Caco-2 (cell line): Measurements from ENCODE around the gene KRTAP27-1. TPM values are rescaled to one million over a fixed set of nuclear protein-coding genes. Genes with fewer than 3 reads are reported as not detected.

Experiments used
- BruUV-seq: library from RNA; stranded (reverse); fragments of 400-500 nt; replicated peaks from 2 replicates; lab custom pipeline; 2021; lab: Mats Ljungman, UMichigan
- CTCF ChIA-PET: fragments of 300-600 bp; sonication (Branson Sonifier 250); formaldehyde crosslinking; loops from one replicate; lab custom pipeline; 2022; ENCODE audit warnings: antibody characterized with exemption; lab: Charles Lee
- POLR2A ChIA-PET: fragments of 300-600 bp; sonication (Branson Sonifier 250); formaldehyde crosslinking; loops from one replicate; lab custom pipeline; 2022; ENCODE audit warnings: antibody characterized with exemption; lab: Charles Lee
- DNase-seq, 2 experiments: peaks; one replicate each; pipeline versions ENCODE4 v3.0.0 to v3.0.0-alpha.2; 2020 to 2022
- H3K27me3 ChIP-seq: replicated peaks from 2 replicates; pipeline ENCODE4 v1.6.0; 2011; ENCODE audit warnings: low read length; ENCODE audit not compliant: control insufficient read depth, insufficient read depth
- H3K36me3 ChIP-seq: 2 replicates; pipeline ENCODE4 v1.5.1; 2011; ENCODE audit warnings: low read length; ENCODE audit not compliant: control insufficient read depth, insufficient read depth
- H3K4me1 ChIP-seq: fragments of 250-450 bp; sonication (Bioruptor Pico); 2 replicates; pipeline ENCODE4 v1.5.1; 2020; ENCODE audit warnings: mild to moderate bottlenecking
- H3K4me3 ChIP-seq: 2 replicates; pipeline ENCODE4 v1.5.1; 2011; ENCODE audit warnings: low read depth, mild to moderate bottlenecking, control low read depth, low read length
- H3K9me3 ChIP-seq: fragments of 250-450 bp; sonication (Bioruptor Pico); 2 replicates; pipeline ENCODE4 v1.5.1; 2020; ENCODE audit warnings: mild to moderate bottlenecking, moderate library complexity
- H3K27ac Mint-ChIP-seq: one replicate; pipeline ENCODE4 v1.8.0; 2022; ENCODE audit warnings: mixed read lengths; ENCODE audit not compliant: unreplicated experiment
- H3K27me3 Mint-ChIP-seq: one replicate; pipeline ENCODE4 v1.8.0; 2022; ENCODE audit warnings: mixed read lengths; ENCODE audit not compliant: insufficient read depth, unreplicated experiment
- H3K36me3 Mint-ChIP-seq: one replicate; pipeline ENCODE4 v1.8.0; 2022; ENCODE audit warnings: mild to moderate bottlenecking, mixed read lengths; ENCODE audit not compliant: insufficient read depth, unreplicated experiment
- H3K4me1 Mint-ChIP-seq: one replicate; pipeline ENCODE4 v1.8.0; 2022; ENCODE audit warnings: low read depth, mixed read lengths; ENCODE audit not compliant: unreplicated experiment
- H3K4me3 Mint-ChIP-seq: one replicate; pipeline ENCODE4 v1.8.0; 2022; ENCODE audit warnings: mild to moderate bottlenecking, moderate library complexity, mixed read lengths; ENCODE audit not compliant: unreplicated experiment
- H3K9me3 Mint-ChIP-seq: one replicate; pipeline ENCODE4 v1.8.0; 2022; ENCODE audit warnings: mixed read lengths; ENCODE audit not compliant: unreplicated experiment
- intact Hi-C: fragments of 100-400 bp; cut with micrococcal nuclease; formaldehyde crosslinking; loops from one replicate; pipeline ENCODE4 v1.10.0; 2022; ENCODE audit not compliant: unreplicated experiment
- total RNA-seq: library from RNA; stranded (reverse); gene quantifications from 2 replicates; pipeline ENCODE4 v1.2.3, GENCODE V29; 2022
- TF ChIP-seq, protein P1 (sequence below), 2 experiments: fragments of 200-600 bp in 1 of 2; IDR thresholded peaks; 1 replicate in 1 of 2; 2 replicates in 1 of 2; pipeline versions ENCODE4 v1.5.1 to v1.8.0; 2011 to 2022; ENCODE audit warnings: antibody characterized with exemption in 1 of 2, control low read depth in 1 of 2, inconsistent platforms in 1 of 2, low read depth in 1 of 2, low read length in 1 of 2, mild to moderate bottlenecking in 1 of 2, moderate library complexity in 1 of 2; ENCODE audit not compliant: insufficient read depth in 1 of 2, severe bottlenecking in 1 of 2, unreplicated experiment in 1 of 2

Gene KRTAP27-1
- total RNA-seq, 1 experiment from 2014 or later: not detected

DNA sequence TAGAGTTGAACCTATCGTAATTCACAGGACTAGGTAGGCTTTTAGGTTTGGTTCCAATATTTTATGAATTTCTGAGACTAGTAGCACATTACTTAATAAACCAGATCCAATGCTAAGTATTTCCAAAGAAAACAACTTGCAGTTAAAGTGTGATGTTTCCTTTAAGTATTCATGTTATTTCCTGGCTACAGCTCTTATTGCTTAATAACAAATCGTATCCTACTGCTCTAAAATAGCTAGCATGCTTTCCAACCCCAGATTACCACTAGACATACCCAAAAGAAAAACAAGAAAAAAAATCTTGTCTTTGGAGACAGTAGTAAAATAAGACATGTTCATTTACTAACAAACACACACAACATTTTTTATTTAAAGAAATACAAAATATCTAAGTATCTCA is 898 bp downstream of the KRTAP27-1 start:
- ChIA-PET CTCF (no interaction called here), POLR2A (no interaction called here)
- Mint-ChIP-seq H3K27ac (no peak overlapping the region), H3K36me3 (no peaks in the 10 kb centered on the region), H3K9me3 (no peaks in the 10 kb centered on the region), H3K4me3 (no peak overlapping the region), H3K4me1 (no peaks in the 10 kb centered on the region), H3K27me3 (no peaks in the 10 kb centered on the region)
- H3K27me3 ChIP-seq: no peaks in the 10 kb centered on the region
- no peak for DNase-seq
- H3K4me1 ChIP-seq: no peaks in the 10 kb centered on the region
- intact Hi-C loops: no loop called here
- H3K9me3 ChIP-seq: no peaks in the 10 kb centered on the region
- no peaks in the 10 kb centered on the region for H3K36me3 ChIP-seq
- H3K4me3 ChIP-seq: no peak overlapping the region
- no TSS peak for BruUV-seq
- TF ChIP-seq, protein P1, sequence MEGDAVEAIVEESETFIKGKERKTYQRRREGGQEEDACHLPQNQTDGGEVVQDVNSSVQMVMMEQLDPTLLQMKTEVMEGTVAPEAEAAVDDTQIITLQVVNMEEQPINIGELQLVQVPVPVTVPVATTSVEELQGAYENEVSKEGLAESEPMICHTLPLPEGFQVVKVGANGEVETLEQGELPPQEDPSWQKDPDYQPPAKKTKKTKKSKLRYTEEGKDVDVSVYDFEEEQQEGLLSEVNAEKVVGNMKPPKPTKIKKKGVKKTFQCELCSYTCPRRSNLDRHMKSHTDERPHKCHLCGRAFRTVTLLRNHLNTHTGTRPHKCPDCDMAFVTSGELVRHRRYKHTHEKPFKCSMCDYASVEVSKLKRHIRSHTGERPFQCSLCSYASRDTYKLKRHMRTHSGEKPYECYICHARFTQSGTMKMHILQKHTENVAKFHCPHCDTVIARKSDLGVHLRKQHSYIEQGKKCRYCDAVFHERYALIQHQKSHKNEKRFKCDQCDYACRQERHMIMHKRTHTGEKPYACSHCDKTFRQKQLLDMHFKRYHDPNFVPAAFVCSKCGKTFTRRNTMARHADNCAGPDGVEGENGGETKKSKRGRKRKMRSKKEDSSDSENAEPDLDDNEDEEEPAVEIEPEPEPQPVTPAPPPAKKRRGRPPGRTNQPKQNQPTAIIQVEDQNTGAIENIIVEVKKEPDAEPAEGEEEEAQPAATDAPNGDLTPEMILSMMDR (IDR thresholded peaks at IDR 0.05; ENCODE audit: insufficient read depth in 1 of 2, low read depth in 1 of 2, low read length in 1 of 2, severe bottlenecking in 1 of 2, unreplicated experiment in 1 of 2): no peak

DNA sequence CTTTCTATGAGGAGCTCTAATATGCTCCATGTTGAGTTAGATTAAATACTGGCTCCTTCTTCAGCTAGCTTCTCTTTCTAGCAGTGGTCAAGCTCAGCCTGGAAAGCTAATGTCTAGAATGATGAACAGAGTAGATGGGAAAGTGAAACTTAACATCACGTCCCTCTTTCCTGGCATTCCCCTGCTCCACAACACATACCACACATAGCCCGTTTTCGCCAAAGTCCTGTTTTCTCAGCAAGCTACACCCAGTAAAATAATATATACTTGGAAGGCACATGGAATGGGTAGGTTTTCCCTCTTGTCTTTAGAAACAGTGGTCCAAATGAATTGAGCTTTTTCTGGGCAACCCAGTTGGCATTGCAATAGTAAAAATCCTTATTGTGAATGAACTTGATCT is 3.8 kb downstream of the KRTAP27-1 start:
- Histone ChIP-seq H3K36me3 (no peaks in the 10 kb centered on the region), H3K4me1 (no peaks in the 10 kb centered on the region), H3K4me3 (no peak overlapping the region), H3K9me3 (no peaks in the 10 kb centered on the region), H3K27me3 (no peaks in the 10 kb centered on the region)
- no peaks in the 10 kb centered on the region for H3K27me3 Mint-ChIP-seq
- ChIA-PET CTCF (no interaction called here), POLR2A (no interaction called here)
- no peaks in the 10 kb centered on the region for H3K9me3 Mint-ChIP-seq
- H3K36me3 Mint-ChIP-seq: no peaks in the 10 kb centered on the region
- no TSS peak for BruUV-seq
- TF ChIP-seq, protein P1 (IDR thresholded peaks at IDR 0.05; ENCODE audit: insufficient read depth in 1 of 2, low read depth in 1 of 2, low read length in 1 of 2, severe bottlenecking in 1 of 2, unreplicated experiment in 1 of 2): no peak
- intact Hi-C loops: no loop called here
- no peak overlapping the region for H3K27ac Mint-ChIP-seq
- H3K4me3 Mint-ChIP-seq: no peak overlapping the region
- no peak for DNase-seq
- H3K4me1 Mint-ChIP-seq: no peaks in the 10 kb centered on the region

DNA sequence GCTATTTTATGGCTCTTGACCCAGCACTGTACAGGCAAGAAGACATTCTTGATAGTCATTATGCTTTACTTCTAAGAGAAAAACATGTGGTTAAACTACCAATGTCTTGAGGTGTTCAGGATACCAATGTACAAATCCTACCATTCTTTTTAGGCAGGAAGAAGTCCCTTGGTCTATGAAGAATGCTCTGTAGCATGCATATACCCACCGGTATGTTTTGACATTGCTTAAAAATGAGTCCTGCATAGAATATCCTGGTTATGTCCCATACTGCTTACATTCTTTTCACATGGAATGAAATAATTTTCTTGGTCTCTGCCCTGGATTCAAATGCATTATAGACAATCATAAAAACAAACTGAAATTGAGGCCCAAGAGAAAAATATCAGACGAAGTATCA is 4.8 kb downstream of the KRTAP27-1 start:
- no peak overlapping the region for H3K4me3 Mint-ChIP-seq
- no peaks in the 10 kb centered on the region for H3K36me3 Mint-ChIP-seq
- no peak overlapping the region for H3K27ac Mint-ChIP-seq
- TF ChIP-seq, protein P1 (IDR thresholded peaks at IDR 0.05; ENCODE audit: insufficient read depth in 1 of 2, low read depth in 1 of 2, low read length in 1 of 2, severe bottlenecking in 1 of 2, unreplicated experiment in 1 of 2): no peak
- DNase-seq: no peak
- ChIA-PET CTCF (no interaction called here), POLR2A (no interaction called here)
- H3K9me3 ChIP-seq: no peaks in the 10 kb centered on the region
- BruUV-seq: no TSS peak
- no peaks in the 10 kb centered on the region for H3K4me1 ChIP-seq
- H3K9me3 Mint-ChIP-seq: no peaks in the 10 kb centered on the region
- no peaks in the 10 kb centered on the region for H3K27me3 Mint-ChIP-seq
- no peak overlapping the region for H3K4me3 ChIP-seq
- H3K27me3 ChIP-seq: no peaks in the 10 kb centered on the region
- H3K36me3 ChIP-seq: no peaks in the 10 kb centered on the region
- no peaks in the 10 kb centered on the region for H3K4me1 Mint-ChIP-seq
- intact Hi-C loops: no loop called here
